Stimulated activated CD8-positive, alpha-beta memory T cell treated with anti-CD3 and anti-CD28 coated beads, Interleukin-2, amount 100 ng/mL, for 1 hour (primary cell): ENCODE data around the gene CDH23.

Experiments
- DNase-seq, 2 donors: peaks; one replicate each; pipeline ENCODE4 v3.0.0-alpha.2; 2020; ENCODE audit warnings: low read depth in 2 of 2

Gene CDH23

DNA sequence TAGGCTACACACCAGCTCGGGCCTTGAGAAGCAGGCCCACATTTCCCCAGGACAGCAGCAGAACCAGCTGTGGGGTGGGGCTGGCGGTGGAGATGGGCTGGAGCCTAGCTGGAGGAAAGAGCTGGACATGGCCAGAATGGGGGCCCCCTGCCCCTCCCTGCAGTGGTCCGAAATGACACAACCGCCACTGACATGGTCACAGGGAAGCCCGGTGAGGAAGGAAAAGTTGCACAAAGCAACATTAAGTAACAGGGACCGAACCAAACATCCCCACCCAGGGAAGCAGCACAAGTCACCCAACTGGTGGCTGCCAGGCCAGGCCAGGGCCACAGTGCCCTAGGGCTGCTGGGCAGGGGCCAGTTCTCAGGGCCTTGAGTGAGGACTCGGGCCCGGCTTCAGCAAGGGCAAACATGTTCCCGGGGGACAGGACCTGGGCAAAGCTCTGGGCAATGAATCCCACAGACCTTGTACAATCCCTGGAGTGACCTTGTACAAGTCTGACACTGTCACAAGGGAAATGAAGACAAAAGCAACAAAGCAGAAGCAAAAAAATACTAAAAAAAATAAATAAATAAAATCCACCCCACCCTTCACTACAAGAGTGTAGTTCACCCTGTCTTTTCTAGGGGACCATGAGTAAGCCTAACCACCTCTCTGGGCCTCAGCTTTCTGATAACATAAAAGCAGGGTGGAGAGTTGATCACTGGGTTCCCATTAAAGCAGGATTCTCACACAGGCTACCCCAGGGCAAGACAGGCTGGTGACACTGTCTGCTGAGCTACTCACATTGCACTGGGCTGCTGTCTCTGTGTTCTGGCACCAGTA is 421.3 kb downstream of the CDH23 start:
- DNase-seq = no peak

DNA sequence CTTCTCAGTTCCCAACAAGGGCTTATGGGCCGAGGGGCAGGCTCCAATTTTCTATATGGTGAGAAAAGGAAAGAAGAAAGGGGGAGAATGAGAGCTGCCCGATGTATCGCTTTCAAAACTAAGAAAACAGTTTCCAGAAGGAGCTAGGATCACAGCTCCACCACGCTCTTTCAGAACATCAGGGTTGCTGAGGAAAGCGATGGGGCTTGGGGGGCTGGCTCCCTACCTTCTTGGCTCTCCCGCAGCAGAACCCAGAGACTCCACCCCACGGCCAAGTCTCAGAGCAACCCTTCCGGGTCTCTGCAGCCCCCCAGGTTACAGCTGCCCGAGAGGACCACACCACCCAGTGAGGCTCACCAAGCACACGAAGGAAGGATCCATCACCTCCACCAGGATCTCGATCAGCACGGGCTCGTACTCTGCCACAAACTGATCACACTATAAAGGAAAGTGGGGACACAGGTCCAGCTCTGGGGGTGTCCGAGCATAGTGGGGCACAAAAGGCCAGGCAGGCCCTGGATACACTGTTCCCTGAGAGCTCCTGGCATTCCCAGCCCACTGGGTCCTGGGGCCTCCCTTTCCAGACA is 422.0 kb downstream of the CDH23 start:
- no peak for DNase-seq

DNA sequence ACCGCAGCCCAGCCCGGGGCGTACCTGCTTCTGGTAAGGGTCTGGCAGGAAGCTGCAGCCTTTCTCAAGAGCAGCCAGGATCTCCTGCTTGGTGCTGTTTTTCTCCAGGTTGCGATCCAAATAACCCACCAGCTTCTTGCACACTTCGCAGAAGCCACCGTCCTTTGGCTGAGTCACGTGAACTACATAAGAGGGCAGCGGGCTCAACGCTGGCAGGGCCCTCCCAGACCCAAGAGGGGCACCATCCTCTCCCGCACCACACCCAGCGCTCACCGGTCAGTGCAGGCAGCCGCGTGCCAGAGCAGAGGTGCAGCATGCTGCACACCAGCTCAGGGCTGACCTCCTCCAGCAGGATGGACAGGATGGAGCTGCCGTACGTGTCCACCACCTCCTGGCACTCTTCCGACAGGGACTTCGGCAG is 422.7 kb downstream of the CDH23 start:
- no peak for DNase-seq

DNA sequence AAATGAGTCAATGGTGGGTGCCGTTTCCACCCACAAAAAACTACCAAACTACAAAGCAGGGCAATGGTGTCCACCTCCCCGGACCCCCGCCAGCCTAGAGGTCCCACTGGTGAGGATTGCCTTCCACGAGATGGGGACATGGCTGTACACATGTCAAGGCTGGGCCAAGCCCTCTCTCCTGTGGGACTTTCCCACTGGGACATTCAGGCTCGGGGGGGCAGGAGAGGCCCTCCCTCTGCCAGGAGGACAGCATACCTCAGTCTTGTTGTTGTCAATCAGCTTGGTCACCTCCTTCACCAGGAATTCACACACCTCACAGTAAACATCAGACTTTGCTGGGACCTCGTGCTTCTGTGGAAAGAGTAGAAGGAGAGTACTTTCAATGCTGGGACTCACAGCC is 423.3 kb downstream of the CDH23 start:
- DNase-seq = no peak

DNA sequence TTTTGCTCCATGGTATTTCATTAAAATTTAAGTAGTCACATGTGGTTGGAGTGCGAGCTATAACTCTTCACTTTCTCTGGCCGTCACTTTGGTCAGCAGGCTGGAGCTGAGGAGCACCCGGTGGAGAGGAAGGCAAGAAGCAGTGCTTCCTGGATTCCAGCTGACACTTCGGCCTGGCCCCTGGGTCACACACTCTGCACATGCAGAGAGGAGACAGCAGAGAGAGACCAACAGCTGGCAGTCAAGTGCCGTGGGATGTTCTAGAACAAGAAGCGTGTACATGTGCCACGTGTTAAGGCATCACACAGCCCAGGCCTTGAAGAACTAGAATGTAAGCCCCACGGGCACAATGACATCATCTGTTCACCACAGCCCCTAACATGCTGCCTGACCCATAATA is 424.2 kb downstream of the CDH23 start:
- no peak for DNase-seq

DNA sequence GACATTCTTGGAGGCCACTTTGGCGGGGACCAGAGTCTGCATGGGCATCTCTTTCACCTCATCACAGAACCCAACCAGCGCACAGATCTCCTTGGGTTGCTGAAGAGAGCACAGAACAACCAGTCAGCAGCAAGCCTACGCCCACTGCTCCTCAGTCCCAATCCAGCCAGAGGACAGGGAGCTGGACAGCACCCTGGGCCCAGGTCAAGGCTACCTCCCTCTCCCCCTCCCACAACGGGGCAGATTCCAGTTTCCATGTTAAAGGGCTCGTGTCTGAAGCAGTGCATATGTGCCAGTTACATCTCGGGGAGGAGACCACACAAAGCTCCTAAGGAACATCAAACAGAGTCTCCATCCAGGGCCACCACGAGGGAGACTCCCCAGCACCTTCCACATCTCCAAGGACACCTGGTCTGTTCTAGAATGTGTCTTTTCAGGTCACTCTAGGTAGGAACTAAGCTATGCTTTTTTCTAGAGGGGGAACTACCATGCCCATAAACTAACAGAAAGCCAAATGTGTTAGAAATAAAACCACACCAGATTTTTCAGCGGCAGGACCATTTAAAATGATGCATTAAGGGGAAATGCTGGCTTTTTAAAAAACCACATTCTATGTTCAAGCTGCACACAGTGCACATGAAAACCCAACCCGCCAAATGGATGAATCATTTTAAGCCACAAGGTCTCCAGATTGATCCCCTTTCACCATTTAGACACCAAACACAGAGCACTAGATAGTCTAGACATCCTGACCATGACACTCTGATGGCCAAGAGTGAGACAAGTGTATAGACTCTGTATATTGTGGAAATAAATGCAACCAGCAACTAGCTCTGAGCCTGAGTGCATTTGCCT is 425.4 kb downstream of the CDH23 start:
- DNase-seq = no peak

DNA sequence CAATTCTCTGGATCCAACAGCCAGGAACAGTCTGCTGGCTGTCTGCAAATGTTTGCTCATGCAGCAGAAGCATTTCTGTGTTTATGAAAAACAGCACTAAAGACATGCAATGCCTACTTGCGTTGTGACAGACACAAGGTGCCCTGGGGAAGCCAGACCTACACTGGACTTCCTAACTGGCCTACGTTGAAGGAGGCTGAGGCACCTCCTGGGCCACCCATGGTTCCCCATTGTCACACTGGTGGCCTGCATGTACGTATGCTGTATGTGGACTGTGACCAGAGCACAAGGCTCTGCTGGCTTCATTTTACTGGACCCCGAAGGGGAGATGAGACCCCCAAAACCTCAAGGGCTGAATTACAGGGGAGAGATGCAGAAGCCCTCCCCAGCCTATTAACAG is 426.6 kb downstream of the CDH23 start:
- DNase-seq = no peak

DNA sequence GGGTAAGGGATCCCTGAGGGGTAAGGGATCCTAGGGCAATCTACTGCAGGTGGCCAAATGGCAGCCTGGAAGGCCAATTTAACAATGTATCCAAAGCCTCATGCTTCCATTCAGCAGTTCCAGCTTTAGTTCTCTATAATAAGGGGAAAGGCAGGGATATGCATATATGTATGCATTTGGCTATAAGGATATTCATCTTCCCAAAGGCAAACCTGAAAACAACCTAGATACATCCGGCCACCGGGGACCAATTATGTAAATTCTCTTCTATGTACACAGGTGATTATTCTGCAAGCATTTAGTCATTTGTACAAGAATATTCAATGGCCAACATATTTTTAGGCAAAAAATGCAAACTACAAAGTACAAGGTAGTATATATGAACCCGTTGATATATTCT is 427.6 kb downstream of the CDH23 start:
- DNase-seq = no peak

DNA sequence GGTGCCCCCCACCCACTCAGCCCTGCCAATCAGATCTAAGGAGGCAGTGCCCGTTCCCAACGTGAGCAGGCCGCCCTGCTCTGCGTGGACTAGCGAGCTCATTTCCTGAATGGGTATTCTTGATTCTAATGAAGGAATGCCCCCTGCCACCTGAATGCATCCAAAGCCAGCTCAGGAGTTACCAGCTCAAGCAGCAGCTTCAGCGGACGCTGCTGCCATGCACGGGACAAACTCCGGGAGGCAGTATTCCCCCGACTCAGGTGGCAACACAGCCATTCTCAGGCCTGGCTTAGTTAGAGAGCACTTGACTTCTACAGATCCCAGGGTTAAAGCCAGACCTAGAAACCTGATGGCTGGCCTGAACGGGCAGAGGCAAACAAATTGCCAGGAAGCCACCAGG is 428.5 kb downstream of the CDH23 start:
- no peak for DNase-seq

DNA sequence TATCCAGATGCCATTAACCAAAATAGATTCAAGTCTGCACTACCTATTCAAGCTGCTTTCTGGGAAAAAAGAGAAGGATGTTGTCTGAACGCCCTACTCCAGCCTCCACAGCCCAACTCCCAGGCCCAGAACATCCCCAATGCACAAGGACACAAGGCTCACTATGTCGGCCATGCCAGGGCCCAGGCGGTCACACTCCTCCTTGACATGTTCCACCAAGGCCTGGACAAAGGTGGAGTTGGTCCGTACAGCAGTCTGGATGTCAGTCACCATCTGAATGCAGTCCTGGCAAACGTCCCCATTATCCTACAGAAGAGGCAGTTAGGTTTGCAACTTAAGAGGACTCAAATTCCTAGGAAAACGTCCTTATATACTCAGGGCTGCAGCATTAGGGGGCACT is 431.1 kb downstream of the CDH23 start:
- DNase-seq = no peak

DNA sequence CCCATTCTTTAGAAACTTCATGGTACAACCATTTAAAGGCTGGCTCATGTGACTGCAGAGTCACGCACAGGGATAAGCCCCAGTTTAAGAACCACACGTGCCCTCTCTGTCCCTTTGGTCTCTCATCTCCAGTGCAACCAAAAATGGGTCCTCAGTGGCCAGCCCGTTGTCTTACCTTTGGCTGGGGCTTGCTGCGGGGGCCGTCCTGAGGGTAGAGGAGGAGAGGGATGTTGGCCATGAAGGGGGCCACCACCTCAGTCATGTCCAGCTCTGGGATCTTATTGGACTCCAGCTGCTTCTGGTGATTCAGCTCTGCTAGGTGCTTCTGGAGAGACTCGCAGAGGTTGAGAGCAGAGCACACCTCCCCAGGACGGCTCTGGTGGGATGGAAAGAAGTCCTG is 432.0 kb downstream of the CDH23 start:
- DNase-seq = no peak

DNA sequence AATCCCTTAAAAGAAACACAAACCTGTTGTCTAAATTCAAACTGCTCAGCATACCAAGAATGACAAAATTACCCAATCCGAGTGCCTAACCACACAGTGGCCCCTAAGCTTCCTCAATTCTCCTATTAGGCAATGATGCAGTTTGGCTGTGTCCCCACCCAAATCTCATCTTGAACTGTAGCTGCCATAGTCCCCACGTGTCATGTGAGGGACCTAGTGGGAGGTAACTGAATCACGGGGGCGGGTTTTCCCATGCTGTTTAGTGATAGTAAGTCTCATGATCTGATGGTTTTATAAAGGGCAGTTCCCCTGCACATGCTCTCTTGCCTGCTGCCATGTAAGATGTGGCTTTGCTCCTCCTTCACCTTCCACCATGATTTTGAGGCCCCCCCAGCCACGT is 432.5 kb downstream of the CDH23 start:
- no peak for DNase-seq

DNA sequence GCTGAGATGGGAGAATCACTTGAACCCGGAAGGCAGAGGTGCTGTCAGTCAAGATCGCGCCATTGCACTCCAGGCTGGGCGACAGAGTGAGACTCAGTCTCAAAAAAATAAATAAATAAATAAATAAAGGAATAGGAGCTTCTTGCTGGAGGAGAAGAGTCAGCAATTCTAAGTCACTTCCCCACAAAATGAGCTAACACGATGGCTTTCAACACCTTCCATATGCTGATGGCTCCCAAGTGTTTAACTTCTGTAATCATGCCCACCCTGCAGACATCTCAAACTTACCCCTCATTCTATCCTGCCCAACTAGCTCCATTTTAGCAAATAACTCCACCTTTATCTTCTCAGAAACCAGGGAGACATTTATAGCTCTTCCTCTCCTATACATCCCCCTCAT is 433.2 kb downstream of the CDH23 start:
- DNase-seq = no peak

DNA sequence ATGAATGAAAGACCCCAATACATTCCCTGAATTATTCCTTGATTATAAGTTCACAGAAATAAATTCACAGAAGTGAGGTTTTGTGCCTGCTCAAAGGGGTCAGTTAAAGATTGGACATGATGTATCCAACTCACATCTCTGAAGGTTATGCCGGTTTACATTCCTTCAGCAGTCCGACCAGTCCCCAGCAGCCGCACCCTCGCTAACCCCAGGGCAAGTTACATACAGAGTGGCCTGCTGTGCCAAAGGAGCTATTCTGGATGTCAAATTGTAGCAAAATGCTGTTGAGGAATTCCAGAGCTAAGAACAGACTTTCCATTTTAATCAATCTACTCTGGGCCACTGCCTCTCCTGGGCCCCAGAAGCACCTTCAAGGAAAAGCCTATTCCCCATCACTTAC is 434.0 kb downstream of the CDH23 start:
- DNase-seq = no peak

DNA sequence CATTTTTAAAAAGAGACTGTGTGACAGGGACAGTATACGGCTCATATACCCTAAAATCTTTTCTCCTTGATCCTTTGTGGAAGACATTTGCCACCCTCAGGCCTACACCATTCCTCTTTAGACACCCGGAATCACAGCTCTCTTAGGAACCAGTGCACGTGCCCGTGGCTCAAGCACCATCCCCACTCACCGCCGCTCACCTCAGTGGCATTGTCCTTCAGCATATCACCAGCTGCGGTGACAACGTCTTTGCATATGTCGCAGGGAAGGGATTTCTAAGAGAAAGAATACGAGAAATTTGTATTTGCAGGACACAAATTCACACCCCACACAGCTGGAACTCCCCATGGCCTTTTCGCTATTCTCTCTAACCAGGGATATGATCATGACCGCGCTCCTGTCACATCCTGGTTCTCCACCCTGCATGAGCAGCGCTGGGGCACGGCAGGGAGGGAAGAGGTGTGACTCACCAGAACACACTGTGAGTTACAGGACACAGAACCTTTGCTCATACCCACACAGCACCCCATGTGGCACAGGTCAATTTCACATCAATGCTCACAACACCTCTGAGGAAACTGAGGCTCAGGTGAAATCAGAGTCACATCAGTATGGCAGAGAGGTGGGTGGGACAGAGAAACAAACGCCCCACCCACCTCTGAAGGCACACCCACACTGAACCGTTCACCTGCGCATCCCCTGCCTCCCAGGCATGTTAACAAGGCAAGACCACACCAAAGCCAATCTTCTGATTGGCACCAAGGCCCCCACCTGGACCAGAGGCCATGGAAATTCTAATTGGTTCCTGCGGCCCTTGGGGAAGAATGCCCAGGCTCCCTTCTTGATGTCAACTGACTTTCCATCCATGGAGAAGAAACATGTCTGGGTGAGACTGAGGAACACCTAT is 435.2 kb downstream of the CDH23 start:
- DNase-seq = no peak

DNA sequence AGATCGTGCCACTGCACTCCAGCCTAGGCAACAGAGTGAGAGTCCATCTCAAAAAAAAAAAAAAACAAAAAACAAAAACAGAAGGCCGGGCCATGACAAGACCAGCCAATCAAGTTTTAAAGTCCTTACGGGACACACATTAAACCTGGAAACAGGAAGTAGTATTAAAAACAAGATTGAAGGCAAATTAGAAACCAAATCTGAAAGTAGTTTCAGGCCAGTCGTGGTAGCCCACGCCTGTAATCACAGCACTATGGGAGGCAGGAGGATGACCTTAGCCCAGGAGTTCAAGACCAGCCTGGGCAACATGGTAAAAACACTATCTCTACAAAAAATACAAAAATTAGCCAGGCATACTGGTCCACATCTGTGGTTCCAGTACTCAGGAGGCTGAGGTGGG is 436.2 kb downstream of the CDH23 start:
- DNase-seq = no peak

DNA sequence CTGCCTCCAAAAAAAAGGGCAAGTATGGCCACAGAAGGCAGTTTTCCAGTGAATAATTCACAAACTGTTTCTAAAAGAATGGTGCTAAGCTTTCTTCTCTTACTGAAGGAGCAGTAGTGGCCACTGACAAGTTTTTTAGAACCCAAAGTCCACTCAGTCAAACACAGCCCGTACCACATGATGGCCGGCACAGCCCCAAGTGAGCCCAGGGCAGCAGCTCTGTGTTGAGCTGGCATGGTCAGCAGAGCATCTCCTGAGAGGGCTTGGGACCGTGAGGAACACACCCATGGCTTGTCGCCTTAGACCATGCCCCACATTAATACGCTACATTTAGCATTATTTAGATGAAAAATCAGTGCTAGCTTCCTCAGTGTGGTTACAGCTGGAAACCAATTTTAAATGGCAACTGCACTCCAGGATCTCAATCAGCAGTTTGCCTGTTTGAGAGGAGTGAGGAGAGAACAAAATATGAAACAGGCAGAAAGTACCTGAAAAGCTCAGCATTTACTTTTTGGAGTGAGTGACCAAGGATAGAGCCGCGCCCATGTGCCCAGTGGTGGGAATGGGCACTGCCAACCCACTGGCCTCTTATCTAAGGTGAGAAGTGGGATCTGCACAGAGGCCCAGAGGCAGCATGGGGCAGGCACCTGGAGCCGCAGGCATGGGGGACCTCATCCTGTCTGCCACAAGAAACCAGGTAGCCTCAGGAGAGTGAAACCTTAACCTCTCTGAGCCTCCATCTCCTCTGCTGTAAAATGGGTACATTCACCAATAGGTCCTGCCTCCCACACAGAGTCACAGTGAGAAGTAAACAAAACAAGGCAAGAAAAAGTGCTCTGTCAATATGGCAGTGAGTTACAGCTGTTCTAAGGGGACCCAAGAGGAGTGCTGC is 437.0 kb downstream of the CDH23 start:
- DNase-seq = no peak

DNA sequence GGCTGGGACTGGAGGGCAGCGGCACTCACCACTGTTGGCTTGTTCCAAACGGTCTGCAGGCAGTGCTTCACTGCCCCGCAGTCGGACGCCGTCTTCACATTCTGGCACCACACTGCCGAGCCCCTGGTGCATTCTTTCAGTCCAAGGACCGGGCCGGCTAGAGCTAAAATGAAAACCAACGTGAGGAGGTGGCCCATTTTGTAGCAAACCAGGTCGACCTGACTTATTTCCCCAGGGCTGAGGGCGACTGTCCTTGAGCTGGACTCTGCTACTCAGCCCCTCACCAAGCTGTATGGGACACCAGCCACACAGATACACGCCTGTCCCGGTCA is 437.6 kb downstream of the CDH23 start:
- no peak for DNase-seq

DNA sequence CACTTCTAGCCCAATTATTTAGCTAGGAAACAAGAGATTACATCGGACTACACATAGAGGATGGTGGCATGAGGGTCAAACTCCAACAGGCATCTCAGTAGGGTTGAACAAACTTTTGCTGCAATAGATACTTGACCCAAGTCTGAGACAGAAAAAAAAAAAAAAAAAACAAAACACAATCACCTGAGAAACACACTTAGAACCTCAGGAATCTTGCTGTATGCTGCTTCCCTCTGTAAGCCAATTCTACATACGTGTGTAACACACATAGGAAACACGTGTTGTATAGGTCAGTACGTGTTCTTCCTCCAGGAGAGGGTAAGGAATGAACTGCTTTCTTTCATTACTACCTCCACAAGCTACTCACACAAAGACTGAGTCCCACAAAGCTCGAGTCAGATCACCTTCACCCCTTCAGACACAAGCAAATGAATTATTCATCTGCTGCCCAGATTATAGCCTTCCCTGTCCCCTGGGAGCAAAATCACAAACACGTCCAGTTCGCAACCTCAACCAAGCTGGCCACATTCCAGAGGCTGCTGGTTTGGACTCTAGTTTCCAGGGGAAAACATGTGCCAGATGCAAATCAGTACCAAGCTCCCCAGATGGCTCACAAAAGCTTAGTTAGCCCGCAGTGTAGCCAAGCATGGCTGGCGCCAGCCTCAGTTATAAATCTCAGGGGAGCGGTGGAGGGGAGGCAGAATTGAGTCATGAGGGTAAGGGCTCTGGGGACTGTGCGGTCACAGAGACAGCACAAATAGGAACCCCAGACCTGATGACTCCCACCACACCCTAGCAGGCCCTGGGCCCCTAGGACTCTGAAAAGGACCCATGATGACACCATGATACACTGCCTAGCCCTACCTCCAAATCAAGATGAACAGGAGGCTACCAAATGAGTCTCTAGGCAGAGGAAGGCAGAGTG is 439.2 kb downstream of the CDH23 start:
- no peak for DNase-seq

DNA sequence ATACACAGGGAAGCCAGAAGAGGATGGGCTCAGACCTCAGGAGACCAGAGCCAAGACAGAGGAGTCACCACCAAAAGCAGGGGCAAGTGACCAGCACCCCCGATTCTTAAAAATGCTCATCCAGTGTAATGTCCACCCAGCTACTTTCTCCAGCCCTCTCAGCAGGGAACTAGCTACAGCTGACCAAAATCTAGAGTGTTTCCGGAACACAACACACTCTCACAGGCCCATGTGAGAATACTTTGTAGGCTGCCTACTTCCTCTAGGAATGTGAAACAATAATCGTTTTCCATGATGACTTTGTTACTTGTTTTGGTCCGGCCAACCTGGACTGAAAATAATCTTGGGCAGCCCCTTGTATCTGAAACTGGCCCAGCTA is 439.9 kb downstream of the CDH23 start:
- no peak for DNase-seq
